ENCODE measurements around the gene METAP1D.

The METAP1D gene

DNA sequence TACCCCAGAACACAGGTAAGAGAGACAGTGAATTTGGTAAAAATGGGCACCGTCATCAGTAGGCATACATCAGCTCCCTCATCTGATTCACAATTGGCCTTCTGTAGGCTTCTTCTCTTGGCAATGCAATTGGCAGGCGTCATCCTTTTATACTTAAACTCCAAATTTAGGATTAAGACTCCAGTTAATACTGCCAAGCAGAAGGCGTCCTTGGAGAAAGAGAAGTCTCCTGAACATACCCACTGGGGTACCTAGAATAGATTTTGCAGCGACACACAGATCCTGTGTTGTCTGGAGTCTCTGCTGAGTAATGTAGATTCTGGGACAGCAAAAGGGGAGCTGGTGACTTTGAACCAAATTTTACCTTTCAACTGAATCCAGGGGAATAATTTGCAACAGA is 592 bp upstream of the METAP1D start:
- no peak for DNase-seq

DNA sequence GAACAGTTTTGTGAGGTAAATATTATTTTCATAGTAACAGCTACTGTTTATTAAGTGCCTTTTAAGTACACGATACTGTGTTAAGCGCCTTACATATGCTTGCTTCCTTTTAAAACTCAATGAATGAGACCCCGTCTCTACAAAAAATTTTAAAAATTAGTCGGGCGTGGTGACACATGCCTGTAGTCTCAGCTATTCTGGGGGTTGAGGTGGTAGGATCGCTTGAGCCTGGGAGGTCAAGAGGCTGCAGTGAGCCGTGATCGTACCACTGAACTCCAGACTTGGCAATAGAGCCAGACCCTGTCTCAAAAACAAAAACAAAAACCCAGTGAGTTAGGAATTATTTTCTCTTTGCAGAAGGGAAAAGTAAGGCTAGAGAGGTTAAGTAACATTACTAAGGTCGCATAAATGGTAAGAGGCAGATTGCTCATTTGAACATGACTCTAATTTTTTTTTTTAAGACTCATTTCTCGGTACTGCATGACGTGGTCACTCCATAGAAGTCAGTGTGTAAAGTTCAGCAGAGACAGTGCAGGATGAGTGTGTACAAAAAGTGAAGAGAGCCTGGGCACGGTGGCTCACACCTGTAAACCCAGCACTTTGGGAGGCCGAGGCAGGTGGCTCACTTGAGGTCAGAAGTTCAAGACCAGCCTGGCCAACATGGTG is 1.1 kb downstream of the METAP1D start:
- DNase-seq: no peak

DNA sequence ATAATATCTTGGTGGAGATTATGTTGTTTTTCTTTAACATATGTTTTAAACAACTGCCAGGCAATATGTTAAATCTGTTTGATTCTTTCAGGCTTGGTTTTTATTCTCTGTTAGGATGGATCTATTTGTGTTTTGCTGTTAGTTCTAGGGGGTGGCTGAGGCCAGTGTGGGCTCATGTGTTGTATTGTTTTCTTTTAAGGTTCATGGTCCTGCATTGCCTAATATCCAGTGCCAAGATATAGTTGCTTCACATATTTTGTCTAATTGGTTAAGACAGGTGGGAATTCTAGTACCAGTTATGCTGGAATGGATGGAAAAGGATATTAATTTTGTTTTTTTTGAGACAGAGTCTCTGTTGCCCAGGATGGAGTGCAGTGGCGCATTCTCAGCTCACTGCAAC is 7.6 kb downstream of the METAP1D start:
- DNase-seq: no peak

DNA sequence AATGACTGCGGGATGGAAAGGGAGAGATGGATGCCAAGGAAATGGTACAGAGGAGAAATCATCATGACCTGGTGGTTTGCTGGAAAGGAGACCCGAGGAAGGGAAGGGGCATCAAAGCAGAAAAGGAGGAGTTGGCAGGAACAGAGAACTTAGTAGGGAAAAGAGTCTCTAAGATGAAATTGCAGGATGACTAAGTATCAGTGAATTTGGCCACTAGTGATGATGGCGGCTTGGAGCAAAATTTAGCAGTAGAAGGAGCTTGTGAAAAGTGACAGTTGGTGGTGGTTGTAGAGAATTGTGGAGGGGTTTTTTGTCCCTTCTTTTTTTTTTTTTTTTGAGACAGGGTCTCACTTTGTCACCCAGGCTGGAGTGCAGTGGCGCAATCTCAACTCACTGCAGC is 10.1 kb downstream of the METAP1D start:
- no peak for DNase-seq

DNA sequence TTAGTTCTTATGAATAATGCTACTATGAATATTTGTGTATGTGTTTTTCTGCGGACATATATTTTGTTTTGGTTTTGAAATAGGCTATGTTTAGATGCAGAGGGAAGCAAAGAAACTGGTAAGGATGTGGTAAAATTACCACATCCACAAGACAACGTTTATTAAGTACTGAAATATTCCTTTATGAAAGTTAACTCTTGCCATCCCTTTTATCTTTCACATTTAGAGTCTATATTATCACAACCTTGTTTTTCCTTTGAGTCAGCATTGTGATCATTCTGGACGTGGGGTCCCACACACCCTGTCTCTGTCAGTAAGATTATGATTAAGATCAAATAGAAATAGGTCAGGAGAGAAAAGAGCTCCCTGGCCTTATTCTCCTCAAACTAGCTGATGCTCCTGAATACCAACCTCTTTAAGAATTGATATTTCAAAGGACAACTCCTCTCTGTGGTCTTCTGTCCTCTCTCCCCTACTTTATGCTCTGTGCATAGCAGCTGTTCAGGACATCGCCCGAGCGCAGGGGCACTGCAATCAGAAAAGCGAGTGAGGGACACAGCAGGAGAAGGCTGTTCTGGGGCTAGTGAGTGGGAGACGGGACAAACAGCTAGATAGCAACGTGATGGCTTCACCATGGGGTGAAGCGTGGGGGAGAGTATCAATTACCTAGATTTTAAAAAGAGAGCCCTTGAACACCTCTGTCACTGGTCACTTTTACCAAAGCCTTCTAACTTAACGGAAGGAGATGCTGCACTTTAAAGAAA is 12.2 kb downstream of the METAP1D start:
- DNase-seq: no peak

DNA sequence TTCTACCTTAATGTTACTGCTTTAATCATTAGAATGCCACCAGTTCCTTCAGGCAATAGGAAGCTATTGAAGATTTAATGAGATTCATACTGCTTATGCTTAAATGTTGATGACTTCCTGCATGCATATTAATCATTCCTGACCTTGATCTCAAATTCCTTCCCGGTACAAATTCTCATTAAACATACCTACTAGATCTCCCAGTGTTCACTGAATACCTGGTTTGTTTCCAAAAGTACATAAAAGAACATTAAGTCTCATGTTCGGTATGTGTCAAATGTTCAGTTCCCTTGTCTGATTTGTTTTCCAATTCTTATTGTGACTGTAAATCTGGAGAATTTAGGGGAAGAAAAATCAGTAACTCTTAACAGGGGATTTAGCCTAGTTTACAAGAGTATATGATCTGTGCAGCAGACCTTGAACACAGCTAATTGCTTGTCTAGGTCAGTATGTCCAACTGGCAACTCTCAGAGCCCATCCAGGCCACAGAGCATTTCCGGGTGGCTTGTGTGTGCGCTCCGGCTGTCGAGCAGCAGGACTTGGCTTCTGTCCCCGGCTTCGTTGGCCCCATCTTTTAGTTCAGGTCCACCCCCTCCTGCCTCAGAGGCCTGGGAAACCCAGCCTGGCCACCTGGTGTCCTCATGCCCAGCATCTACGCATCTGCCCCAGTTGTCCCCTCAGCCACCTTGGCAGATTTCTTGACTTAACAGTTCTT is 13.1 kb downstream of the METAP1D start:
- DNase-seq: no peak

DNA sequence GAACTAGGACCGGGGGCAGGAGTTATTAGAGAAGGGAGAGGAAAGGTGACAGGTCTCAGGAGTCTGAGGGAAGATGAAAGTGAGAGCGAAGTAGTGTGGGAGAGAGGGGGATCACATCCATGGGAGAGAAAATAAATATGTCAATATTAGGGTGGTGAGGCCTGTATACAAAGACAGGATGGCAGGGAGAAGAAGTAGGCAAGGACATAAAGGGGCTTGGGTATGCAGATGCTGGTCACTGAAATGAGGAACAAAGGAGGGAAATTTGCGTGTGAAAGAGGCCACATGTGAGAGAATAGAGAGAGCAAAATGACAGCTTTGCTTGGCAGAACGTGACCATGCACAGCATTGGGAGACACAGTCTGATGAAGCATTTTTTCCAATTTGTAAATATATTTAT is 13.6 kb downstream of the METAP1D start:
- no peak for DNase-seq

DNA sequence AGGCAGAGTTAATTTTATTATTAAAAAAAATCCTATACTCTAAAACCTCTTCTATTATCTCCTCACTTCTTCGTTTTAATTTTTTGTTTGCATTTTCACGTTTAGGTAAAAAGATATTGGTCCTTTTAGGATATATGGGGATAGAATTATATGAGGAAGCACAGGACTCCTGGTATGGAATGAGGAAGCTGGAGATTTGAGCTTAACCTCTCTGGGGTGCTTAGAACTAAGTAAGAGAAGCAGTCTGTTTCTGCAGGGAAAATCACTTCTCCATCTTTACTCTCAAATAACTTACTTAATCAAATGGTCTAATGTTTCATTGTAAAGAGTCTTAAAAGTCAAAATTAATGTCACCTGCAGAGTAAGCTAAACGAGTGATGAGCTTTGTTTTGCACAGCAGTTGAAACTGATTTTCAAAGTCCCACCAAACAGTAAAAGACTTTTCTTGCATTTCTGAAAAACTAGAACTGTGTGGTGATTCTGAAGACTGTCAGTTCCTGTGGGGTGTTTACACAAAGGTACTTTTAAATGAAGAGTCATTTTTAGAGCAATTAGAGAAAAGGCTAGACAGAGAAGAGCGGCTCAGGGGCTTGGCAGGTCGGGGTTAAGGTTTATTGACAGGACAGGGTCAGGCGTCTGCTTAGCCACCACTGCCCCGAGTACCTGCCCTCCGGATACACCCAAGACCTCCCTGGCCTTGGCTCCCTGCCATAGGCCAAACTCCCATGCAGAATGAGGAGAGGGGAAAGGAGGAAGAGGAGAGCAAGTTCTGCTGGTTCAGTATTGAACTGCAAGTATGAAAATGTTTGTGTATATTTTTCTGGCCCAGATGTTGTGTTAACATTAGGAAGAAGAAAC is 21.6 kb downstream of the METAP1D start:
- DNase-seq: no peak

DNA sequence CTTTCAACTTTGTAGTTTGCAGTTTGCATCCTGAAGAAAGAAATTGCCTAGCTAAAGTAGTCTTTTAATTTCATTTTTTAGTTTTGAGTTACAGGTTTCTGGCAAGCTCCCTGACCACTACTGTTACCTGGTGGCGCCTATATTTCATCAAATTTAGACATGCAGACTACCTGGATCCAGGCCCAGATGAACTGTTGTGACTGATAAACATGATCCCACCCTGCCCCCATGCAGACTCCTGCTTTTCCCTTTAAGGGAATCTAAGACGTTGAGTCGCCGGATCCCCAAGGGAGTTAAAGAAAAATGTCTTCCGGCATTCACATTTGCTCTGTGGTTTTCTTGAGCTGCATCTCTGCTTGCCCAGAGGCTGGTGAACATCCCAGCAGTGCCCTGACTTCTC is 22.2 kb downstream of the METAP1D start:
- no peak for DNase-seq

DNA sequence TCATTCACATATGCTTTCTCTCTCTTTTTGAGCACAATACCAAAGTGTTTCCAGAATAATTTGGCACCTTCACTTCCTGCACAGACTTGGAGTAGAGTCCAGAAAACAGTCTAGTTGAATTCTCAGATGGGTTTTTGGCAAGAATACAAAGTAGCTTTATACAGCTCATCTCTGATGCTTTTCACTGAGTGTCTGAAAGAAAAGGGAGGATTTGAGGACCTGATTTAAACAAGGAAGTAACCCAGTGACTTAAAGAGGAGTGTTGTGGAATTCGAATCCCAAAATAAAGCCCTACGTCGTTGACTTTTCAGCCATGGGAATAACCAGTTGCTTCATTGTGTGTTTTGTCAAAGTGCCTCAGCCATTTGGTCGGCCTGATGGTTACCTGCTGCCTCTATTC is 31.8 kb downstream of the METAP1D start:
- no peak for DNase-seq

DNA sequence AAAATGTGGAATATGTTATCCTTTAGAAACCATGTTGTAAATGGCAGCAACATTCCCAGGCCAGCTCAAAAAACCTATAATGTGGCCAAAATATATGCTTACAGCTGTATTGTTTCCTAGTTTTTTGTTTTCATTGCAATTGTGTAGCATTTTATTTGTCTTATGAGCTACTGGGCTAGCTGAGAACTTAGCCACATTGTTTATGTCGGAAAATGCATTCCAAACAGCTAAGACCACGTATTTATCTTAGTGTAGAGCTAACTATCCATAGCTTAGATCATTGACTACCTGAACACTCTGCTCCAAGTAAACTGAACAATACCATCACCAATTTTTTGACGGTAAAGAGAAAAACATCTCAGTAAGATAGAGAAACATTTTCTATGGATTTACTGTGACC is 38.4 kb downstream of the METAP1D start:
- no peak for DNase-seq

DNA sequence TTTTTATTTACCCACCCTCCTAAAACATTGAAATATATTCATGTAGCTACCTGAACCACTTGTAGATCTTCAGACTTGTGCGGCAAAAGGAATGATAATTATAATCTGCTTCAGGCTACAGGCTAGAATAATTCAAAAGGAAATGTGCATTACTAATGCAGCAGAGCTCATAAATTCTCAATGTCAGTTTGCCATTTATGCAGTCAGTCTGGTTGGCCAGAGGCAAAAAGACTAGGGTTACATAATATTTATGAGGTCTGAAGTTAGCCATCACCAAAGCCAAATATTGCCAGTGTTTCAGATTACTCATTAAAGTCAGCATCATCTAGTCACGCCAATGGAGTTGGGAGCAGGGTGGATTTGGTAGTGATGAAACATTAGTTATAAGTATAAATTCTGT is 38.9 kb downstream of the METAP1D start:
- no peak for DNase-seq

DNA sequence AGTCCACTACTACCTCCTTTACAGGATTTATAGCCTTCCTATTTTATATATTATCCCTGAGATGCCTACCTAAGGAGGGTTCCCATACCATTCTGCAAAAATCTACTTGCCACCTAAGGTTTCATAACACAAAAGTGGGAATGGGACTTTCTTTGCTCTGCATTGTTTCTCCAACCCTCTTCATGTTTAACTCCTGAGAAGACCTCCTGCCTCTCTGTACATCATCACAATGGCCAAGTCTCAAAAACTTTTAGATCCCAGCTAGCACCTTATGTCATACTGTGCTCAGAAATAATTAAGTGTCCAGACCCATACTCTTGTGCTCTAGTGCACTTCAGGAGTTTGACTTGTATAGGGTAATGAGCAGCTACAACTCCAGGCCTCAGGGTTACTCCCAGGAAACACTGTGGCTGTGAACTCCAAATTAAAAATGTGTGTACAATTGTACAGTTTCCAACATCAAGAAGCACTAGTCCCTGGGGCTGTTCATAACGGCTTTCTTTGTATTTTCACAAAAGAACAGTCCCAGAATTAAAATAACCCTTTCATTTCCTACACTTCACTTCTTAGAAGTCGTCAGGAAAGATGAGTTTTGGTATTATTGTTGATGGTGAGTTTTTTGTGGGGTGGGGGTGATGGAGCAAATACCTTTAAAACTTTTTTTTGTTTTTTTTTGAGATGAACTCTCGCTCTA is 39.4 kb downstream of the METAP1D start:
- DNase-seq: no peak

DNA sequence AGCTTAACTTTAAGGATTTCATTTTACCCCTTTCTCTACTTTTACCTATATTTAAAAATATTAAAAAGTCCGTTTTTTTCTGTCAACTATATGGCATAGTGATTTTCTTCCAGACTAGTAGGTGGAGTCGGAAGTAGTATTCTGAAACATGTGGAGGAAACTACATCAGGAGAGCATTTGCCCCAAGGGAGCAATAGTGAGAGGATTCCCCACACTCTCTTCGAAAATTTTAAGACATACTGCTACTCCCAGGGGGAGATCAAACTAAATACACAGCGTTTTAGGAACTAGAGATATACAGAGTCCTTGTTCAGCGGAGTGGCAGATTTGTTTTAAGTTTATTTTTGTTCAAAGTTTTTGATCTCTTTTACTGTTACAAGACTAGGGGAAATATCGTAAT is 40.6 kb downstream of the METAP1D start:
- DNase-seq: no peak

DNA sequence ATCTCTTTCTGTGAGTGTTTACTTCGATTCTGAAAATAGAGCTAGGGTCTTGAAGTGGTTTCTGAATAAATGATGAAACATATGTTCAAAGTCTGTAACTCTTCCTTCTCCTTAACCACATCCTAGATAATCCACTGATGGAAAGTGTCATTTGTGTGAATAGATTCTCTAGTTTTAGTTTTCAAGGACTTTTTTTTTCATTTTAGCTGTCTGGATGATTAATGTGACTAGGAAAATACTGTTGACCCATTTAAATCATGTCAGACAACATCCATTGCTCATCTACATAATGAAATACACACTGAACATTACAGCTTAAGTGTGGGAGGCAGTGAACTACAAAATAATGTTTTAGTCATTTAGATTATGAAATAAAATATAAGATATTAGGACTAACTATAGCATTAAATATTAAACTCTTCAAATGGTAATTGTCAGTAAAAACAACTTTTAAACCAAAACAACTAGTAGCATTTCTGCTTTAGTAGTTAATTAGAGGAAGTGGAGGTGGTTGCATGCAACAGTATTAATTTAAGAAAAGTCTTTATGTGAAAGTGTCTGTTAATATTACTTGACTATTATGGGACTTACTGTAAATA is 46.4 kb downstream of the METAP1D start:
- DNase-seq: no peak

DNA sequence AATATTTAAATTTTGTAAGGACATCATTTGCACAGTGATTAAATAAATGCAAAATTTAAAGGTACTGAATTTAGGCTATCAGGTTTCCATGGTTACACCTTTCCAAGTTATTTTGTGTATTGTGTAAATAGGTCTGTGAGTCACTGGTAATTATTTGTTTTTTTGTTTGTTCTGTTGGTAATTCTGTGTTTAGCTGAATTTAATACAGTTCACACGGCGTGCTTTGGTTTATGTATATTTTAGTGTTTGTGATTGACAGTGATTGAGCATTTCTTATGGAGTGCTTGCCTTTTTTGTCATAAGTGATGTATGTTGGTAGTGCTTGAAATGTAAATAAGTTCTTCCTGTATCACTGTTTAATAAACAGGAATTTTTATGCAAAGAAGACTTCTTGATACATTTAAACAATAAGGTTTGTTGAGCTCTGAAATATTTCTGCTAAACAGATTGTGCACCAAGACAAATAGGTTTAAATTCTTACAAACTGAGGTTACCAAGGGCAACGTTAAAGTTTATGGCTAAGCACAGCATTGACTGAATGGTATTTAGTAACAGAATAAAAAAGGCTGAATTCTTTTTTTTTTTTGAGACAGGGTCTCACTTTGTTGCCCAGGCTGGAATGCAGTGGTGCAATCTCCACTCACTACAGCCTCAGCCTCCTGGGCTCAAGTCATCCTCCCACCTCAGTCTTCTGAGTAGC is 47.3 kb downstream of the METAP1D start:
- DNase-seq: no peak

DNA sequence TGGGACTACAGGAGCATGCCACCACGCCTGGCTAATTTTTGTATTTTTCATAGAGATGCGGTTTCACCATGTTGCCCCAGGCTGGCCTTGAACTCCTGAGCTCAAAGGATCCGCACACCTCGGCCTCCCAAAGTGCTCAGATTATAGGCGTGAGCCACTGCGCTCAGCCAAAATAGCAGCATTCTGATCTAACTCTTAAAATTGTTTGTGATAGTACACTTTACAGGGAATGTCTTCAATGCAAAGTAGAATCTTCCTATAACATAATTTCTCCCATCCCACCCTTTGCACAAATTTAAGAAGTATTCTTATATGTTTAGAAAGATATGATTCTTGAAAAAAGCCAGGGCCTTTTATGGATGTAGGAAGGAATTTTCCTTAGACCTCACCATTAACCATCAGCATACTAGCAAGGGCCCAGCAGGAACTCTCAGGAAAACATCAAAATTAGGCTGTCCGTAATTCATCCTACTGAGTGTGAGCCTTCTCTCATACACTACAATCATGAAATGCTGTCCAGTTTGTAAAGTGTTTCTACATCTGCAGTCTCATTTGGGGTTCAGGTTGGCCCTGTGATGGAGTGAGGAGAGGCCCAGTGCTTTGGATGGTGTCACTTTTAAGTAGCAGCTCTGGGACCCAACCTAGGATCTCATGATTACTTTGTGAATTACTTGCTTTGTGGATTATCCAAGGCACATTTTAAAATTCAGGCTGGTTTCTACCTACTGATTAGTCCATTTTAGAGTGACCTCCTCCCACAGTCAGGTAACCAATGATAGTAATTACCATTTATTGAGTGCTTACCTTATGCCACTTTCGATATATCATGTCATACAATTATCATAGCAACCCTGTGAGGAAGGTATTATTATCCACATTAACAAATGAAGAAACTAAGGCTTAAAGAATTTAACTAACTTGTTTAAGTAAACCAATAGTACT is 48.1 kb downstream of the METAP1D start:
- DNase-seq: no peak

DNA sequence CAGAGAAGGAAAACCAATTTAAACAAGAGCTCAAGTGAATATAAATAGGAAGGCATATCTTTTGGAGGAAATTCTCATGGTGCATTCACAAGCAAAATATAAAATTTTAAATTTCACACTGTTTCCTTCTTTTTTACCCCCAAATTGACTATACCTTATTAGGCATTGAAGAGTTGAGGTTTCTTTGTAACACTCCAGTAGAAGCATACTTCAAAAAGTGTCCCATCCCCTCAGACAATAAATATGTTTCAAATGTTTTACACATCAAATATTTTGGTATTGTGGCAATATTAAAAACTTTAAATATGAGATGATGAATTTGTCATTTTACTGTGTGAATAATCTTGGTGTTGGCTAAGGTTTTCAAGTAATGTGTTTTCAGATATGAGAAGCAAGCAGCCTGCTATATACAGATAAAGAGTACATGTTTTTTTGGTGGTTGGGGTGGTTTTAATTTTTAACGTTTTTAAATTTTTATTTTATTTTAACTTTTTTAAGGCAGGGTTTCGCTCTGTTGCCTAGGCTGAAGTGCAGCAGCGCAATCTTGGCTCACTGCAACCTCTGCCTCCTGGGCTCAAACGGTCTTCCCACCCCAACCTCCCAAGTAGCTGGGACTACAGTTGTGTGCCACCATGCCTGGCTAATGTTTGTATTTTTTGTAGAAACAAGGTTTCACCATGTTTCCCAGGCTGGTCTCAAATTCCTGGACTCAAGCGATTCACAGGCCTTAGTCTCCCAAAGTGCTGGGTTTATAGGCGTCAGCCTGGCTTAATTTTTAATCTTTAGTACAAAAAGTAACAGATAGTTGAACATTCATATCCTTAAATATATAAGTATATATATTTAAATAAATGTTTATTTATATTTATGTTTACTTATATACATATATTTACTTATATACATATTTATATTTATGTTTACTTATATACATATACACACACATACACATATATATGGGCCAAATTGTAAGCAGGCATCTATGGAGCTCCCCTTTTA is 49.1 kb downstream of the METAP1D start:
- DNase-seq: no peak

DNA sequence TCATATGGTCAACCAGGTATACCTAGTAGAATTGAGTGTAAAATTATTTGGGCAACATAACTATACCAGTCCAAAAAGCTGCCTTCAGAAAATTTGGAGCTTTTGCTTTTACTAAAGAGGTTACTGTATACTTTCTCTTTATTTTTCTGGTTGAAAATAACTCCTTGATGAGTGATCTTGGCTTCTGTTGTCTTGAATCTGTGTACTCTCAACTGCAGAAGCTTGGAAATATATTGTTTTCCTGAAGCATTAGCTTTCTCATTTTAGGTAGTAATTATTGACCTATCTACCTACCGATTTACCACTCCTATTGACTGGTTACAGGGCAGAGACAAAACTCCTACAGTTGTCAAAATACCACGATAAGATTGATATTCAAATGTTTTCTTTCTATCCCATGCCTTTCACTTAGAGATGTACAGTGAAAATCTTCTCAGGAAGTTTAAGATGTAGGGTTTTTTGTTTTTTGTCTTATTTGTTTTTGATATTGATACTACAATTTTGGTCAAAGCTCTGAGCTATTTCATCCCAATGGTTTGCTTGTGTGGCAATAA is 49.9 kb downstream of the METAP1D start:
- no peak for DNase-seq

Data from stimulated activated naive CD4-positive, alpha-beta T cell treated with Interleukin-2 at 50 U/mL for 16 hours (primary cell).